Measurements from ENCODE around the gene BEST4.
A peak's percentile ranks its signal among the peaks of the same experiment; 100 is the strongest.
"Not testable (repeated sequence)": the region's sequence is repeated elsewhere in the genome, so short reads cannot be mapped to it uniquely, and the experiment has no call there.

The BEST4 gene

DNA sequence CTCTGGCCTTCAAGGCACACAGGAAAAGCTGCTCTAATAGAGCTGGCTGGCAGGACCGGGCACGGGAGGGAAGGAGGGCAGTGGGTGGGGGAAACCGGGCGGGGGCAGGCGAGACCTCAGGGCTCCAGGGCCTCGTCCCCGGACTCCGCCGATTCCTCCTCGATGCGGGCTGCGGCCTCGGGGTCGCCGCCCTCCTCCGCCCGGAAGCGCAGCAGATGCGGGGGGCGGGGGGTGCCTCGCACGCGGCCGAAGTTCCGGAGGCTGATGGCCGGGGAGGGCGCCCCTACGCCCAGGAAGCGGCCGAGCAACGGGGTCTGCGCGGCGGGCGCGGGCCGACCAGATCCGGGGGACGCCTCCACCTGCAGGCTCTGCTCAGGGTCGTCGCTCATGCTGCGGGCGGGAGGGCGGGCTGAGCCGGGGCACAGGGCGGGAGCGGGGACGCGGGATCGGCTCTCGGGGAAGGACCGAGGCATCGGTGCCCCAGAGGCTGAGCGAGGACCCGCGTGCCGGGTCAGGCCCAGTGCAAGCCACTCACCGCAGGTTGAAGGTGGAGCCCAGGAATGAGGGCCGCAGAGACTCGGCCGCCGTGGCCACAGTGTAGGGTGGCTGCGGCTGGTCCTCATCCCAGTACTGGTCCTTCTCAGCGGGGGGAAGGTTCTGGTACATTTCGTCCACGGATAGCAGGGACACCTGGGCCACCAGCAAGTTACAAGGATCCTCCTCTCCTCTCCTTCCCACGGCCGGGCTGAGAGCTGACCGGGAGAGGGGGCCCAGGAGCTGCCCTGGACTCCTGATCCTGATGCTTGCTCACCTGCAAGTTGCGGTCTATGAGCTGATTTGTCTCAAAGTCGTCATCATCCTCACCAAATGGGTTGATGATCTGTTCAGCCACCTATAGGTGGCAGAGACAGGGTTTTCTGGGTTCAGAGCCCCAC, 3.6 kb downstream of the BEST4 start:
- FAIRE-seq (no peak), DNase-seq (ENCODE audit: extremely low spot score, insufficient read length, low read depth) (no peak)

DNA sequence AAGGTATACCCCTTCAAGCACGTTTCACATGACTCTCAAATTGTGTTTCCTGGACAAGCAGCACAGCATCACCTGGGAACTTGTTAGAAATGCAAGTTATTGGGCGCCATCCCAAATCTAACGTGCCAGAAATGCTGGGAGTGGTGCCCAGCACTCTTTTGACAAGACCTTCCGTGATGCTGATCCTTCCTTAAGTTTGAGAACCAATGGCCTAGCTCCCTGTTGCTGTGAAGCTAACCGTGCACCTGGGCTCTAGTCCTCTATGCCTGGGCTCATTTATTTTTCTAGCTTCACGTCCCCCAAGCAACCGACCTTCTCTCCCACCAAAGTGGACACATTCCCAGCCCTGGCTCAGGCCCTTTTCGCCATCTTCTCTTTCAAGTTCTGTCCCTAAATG, 4.3 kb downstream of the BEST4 start:
- no peak for DNase-seq (ENCODE audit: extremely low spot score, insufficient read length, low read depth)

DNA sequence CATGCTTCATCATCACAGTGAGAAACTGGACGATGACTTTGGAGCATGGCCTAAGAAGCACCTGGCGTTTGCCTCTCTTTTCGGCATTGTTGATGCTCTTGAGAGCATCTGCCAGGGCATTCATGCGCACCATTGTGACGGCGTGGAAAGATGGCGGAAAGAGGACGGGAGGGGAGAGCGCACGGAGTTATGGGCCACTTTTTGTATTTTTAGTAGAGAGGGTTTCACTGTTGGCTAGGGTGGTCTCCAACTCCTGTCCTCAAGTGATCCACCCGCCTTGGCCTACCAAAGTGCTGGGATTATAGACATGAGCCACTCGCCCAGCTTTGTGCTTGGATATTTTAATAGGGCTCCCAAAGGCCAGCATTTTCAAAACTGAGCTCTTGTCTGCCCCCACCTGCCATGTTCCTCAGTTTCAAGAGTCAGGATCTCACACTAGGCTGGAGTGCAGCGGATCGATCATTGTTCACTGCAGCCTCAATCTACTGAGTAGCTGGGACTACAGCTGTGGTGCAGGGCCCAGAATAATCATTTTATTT, 7.3 kb downstream of the BEST4 start:
- no peak for DNase-seq (ENCODE audit: extremely low spot score, insufficient read length, low read depth)
- FAIRE-seq, result no peak

More for the DNA sequence above, 4.3 kb downstream of the BEST4 start:
- FAIRE-seq, result no peak

DNA sequence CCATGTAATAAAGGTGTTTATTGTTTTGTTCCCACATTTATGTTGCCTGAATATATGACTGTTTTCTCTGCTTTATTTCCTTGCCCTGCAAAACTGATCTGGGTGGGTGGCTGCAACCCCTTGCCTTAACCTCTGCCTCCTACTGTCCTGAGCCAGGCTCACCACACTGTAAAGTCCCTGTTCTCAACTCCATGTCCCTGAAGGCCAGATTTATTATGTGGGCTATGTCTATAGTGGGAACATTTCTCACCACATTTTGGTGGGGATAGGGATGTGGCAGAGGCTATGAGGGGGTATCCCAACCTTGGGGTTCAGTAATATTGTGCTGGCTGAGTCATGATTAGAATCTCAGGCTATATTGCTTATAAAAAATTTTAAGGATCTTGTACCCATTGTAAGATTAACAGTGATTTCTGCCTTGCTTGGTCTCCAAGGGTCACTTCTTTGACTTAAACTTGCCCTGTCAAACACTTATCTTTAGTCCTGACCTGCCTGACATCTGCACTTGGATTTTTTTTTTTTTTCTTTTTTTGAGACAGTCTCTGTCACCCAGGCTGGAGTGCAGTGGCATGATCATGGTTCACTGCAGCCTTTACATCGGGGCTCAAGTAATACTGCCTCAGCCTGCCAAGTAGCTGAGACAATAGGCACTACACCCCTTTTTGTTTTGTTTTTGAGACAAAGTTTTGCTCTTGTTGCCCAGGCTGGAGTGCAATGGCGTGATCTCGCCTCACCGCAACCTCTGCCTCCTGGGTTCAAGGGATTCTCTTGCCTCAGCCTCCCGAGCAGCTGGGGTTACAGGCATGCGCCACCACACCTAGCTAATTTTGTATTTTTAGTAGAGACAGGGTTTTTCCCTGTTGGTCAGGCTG, 9.0 kb downstream of the BEST4 start:
- no peak for DNase-seq (ENCODE audit: extremely low spot score, insufficient read length, low read depth)
- FAIRE-seq, result no peak

DNA sequence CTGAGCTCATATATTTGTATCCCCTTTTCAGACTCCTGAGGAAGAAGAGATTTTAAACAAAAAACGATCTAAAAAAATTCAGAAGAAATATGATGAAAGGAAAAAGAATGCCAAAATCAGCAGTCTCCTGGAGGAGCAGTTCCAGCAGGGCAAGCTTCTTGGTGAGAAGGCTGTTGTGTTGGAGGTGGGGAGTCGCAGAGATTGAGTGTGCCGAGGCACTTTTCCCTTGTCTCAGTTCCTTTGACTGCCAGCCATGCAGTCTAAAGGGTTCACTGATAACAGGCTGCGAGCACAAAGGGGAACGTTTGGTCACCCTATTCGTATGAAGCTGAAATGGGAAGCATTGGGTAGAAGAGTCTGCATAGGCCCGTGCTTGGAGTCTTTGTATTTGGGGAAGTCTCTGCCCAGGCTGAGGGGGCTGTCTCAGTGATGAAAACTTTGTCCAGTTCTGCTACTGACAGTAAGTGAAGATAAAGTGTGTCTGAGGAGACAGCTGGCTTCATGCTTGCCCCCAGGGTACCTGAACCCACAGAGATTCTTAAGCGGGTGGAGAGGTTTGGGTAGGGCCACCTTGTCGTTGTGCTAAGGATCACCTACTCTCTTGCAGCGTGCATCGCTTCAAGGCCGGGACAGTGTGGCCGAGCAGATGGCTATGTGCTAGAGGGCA, 9.9 kb downstream of the BEST4 start:
- DNase-seq (ENCODE audit: extremely low spot score, insufficient read length, low read depth) (no peak), FAIRE-seq (no peak)

DNA sequence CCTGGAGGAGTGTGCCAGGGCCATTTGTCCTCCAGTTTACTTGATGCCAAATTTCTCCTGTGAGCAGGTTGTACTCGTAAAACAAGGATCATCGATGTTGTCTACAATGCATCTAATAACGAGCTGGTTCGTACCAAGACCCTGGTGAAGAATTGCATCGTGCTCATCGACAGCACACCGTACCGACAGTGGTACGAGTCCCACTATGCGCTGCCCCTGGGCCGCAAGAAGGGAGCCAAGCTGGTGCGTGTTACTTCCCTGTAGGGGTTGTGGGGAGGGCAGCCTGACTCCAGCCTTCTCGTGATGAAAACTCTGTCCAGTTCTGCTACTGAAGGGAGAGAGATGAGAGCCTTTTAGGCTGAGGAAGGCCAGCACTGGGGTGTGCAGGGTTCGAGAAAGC, 10.4 kb downstream of the BEST4 start:
- DNase-seq (ENCODE audit: extremely low spot score, insufficient read length, low read depth), result no peak
- no peak for FAIRE-seq

DNA sequence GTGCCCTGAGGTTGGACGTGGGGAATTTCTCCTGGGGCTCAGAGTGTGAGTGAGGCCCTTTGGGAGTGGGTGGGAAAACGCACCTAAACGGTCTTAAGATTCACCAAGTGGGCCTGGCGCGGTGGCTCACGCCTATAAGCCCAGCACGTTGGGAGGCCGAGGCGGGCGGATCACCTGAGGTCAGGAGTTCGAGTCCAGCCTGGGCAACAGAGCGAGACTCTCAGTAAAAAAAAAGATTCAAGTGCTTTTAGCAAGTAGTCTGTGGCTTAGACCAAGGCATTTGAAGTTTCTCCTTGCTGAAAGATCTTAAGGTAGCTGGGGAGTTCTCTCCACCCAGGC, 11.3 kb downstream of the BEST4 start:
- FAIRE-seq, result no peak
- no peak for DNase-seq (ENCODE audit: extremely low spot score, insufficient read length, low read depth)

DNA sequence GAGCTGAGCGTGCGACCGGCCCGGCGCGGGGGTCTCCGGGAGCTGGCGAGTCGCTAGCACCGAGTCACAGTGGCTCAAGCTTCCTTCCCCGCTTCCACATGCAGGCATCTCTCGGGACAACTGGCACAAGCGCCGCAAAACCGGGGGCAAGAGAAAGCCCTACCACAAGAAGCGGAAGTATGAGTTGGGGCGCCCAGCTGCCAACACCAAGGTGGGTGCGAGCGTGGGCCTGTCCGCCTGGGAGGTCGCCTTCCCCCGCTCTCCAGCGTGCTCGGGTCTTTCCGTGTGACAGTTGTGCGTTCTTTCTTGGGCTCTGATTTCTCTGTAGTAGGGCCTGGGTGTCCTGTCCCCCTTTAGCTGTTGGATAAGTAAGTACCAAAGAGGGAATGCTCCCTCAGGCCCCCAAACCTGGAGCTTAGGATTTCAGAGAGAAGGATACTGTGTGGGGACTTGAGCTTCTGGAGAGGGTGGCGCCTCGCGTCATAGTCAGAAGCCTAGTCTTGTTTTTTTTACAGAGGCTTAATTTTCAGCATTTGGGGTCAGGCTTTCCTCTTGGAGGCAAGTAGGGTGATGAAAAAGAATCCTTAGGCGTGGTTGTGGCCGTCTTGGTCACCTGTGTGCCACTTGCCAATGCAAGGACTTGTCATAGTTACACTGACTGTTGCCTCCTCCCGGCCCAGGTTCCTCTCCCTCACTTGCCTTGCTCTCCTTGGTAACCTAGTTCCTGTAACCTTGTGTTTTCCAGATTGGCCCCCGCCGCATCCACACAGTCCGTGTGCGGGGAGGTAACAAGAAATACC, 11.8 kb downstream of the BEST4 start:
- DNase-seq (ENCODE audit: extremely low spot score, insufficient read length, low read depth), result no peak
- FAIRE-seq, result no peak

DNA sequence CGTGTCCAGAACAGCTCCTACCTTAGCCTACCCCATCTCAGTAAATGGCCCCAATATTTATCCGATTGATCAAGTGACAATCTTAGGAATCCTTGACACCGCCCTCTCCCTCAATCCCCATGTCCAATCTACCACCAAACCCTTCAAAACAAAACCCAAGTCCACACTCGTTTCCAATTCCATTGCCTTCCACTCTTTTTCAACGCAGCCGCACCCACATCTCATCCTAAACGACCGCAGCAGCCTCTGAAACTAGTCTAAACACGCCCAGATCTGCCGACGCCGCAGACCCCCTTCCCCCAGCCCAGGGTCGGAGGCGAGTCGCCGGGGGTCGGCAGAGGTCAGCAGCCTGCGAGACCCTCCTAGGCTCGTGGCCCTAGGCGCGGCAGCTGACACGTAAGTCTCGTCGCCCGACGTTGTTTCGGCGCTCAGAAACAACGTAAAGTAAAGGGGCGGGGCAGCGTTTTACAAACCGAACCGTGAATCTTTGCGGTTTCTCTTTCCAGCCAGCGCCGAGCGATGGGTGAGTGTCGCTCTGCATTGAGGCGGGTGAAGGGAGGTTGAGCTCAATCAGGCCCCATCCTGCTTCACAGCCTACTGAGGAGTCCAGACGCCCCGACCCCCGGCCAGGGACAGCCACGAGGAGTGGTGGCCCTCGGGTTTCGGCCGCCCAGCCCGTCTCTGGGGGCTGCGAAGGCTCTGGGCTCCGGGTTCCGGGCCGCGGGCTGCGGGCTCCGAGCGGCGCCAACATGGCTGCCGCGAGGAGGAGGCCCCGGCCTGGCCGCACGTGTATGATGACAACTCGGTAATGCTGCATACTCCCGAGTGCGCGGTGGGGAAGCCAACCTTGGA, 12.7 kb downstream of the BEST4 start, which contains the start of gene RPS8:
Gene RPS8, plus strand, starts transcription at position 463 of the 852 bp plus-strand sequence. Its CDS starts 57 bp downstream, at position 520.
- FAIRE-seq, result peak; percentile 85

DNA sequence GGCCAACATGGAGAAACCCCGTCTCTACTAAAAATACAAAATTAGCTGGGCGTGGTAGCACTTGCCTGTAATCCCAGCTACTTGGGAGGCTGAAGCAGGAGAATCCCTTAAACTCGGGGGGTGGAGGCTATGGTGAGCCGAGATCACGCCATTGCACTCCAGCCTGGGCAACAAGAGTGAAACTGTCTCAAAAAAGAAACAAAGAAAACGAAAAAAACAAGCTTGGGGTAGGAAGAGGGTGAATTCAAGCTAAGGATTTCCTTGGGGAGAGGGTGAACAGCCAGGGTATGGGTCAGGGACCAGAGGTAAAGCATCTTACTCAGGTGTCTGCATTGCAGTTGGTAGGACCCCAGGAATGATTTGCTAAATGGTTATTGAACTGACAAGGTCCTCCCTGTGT, 21.5 kb downstream of the BEST4 start:
- FAIRE-seq; DNase-seq (ENCODE audit: extremely low spot score, insufficient read length, low read depth): not testable (repeated sequence)

More for the DNA sequence above, 12.7 kb downstream of the BEST4 start, which contains the start of gene RPS8:
- peak; percentile 74 for DNase-seq (ENCODE audit: extremely low spot score, insufficient read length, low read depth)

DNA sequence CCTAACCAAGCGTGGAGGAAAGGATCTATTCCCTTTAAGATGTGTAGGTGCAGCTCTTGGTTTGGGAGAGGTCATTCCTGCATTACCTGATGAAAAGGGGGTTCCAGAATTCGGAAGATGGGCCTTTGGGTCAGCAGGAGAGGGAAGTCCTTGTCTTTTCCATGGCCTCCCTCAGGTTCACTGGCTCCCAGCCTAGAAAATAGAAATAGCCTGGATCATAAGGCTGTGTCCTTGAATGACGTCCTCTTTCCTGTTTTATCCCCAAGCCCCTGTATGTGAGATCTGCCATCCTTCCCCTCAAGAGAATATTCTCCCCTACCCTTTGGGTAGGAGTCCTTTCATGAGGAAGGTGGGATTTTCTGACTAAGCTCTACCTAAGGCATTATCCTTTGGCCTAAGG, 27.1 kb downstream of the BEST4 start:
- FAIRE-seq, result no peak

DNA sequence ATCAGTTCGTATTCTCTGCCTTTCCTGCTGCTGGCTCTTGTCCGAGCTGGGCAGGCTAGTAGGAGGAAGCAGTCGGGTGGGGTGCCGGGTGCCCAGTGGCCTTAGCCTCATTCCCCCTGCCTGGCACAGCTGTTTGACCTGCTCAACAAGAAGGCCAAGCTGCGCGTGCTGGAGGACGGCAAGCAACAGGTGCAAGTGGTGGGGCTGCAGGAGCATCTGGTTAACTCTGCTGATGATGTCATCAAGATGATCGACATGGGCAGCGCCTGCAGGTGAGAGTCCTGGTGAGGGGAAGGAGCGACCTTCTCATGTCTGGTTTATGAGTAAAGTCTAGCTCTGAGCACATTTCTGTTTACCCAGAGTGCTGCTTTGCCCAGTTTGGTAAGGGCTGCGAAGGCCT, 28.9 kb downstream of the BEST4 start:
- FAIRE-seq, result no peak
- DNase-seq (ENCODE audit: extremely low spot score, insufficient read length, low read depth), result no peak

More for the DNA sequence above, 27.1 kb downstream of the BEST4 start:
- DNase-seq (ENCODE audit: extremely low spot score, insufficient read length, low read depth), result no peak

DNA sequence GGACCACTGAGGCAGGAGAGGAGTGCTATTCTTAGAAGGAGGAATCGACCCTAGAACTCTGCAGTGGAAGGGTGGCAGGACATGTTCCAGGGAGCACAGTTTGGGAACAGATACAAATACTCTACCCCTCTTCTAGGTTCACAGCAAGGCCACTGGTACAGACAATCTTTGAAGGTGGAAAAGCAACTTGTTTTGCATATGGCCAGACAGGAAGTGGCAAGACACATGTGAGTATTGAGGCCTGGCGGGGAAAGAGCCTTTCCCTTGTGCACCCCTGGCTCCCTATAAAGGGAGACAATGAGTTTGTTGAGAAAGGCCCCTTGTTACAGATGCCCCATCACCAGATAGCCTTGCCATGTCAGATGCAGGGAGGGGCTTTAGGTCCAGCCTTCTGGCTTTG, 30.6 kb downstream of the BEST4 start:
- DNase-seq (ENCODE audit: extremely low spot score, insufficient read length, low read depth) (no peak), FAIRE-seq (peak; percentile 76)

DNA sequence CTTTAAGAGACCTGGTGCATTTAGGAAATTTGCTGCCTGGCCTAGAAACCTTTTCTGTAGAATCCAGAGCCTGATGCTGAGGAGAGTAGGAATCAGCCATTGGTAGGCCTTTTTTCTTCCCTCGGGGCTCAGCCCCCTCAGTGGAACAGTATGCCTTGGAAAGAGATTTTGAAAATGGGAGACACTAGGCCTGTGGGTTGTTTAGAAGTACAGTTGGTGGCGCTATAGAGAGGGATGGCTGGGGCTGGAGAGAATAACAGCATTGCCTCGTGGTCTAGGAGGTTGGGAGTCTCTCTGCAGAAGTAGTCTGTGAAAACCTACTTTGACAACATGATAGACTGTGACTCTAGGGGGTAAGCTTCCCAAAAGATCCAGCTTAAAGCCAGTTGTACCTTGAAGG, 40.1 kb downstream of the BEST4 start:
- no peak for FAIRE-seq
- DNase-seq (ENCODE audit: extremely low spot score, insufficient read length, low read depth), result no peak

DNA sequence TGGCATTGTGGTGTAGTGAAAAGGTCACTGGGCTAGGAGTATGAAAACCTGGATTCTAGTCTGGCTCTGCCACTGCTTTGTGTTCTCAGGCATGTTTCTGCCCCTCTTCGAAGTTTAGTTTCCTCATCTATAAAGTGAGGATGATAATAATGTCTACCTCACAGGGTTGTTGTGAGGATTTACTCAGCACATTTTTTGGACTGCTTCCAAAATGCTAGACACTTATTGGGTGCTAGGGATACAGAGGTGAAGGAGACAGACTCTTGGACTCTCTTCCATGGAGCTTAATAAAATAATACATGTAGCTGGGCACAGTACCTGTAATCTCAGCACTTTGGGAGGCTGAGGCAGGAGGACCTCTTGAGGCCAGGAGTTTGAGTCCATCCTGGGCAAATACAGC, 44.8 kb downstream of the BEST4 start:
- FAIRE-seq (no peak), DNase-seq (ENCODE audit: extremely low spot score, insufficient read length, low read depth) (no peak)

DNA sequence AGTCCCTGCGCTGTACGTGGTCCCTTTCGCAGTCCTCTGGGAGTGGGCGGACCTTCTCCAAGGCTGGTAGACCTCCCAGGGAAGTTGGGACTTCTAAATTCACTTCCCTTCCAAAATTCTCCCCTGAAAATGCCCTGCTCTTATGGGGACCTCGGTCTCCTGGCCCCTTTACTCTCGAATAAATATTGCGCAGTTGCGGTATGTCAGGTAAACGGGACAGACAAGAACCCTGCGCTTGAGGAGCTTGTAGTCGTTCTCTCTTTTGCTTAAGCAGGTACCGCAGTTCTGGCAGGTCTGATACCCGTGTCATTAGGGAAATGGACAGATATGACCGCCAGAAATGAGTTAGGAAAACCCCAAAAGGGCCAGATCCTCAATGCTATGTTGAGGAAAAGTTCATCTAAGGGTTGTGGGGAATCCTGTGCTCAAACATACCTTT, 47.8 kb downstream of the BEST4 start:
- DNase-seq (ENCODE audit: extremely low spot score, insufficient read length, low read depth) (no peak), FAIRE-seq (no peak)

DNA sequence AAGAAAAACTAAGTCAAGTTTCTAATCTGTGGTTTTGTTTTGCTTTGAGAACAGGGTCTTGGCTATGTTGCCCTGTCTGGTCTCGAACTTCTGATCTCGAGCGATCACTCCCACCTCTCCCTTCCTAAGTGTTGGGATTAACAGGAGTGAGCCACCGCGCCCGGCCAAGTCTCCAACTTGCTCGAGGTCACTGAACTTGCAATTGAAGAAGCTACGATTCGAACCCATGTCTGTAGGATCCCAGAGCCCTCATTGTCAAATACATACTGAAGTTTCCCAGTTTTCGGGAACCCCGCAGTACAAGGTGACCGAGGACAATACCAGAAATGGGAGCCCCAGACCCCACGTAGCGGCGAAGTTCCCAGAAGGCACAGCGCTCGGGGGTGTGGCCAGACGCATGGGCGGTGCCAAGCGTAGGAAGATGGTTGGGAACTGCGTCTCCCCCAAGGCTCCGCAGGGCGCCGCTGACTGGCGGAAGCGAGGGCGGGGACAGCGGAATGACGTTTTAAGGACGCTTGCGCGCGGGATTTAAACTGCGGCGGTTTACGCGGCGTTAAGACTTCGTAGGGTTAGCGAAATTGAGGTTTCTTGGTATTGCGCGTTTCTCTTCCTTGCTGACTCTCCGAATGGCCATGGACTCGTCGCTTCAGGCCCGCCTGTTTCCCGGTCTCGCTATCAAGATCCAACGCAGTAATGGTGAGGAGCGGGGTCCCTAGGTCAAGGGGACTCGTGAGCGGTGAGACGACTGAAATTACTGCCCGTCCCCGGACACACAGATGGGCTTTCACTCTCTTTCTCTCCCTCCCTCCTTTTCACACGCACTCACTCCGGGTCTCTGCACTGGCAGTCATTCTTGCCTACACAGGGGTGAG, 48.4 kb downstream of the BEST4 start, which contains the start of gene KIF2C:
Gene KIF2C, plus strand, starts transcription at position 531 of the 872 bp plus-strand sequence. Its CDS starts 96 bp downstream, at position 627.
- peak; percentile 97 for DNase-seq (ENCODE audit: extremely low spot score, insufficient read length, low read depth)
- FAIRE-seq, result peak; percentile 97

Data from GM18507 (cell line).